Measurements from ENCODE around the gene RAP1GDS1. TPM values are rescaled to one million over a fixed set of nuclear protein-coding genes. Genes with fewer than 3 reads are reported as not detected.

The RAP1GDS1 gene
- total RNA-seq, 1 experiment from 2014 or later: 141 TPM

DNA sequence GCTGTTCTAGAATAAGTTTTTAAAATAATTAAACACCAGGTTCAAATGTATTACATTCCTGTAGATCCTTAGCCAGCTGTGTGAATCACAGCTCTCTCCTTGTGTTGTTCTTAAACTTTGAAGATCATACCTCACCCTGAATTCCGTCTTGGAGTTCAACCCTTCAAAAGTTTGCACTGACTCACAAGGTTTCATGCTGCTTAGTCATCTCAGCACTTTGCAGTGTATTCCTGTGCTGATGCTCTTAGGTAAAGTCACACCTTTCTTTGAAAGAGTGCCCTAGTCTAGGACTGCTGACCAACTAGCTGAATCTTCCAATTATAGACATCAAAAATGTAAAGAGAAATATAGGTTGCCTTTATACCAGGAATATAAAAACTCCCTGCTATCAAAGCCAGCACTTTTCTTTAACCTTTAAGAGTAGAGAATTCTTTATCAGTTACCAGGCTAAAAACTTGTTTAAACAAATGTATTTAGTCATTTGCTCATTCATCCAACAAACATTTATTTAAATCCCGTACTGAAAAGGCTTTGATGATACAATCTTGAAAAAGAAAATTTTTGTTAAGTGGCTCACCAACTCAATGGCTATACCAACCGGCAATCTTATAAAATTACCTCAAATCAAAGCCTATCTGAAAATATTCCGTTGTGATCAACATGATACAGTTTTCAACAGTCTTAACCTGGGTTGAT, 169.7 kb downstream of the RAP1GDS1 start:
- no peak overlapping the region for H3K9ac ChIP-seq (ENCODE audit: low read length)
- no peaks in the 10 kb centered on the region for H4K20me1 ChIP-seq (ENCODE audit: insufficient read depth, low read depth, low read length)
- H3K9me3 ChIP-seq (ENCODE audit: low read length): no peaks in the 10 kb centered on the region
- no peak overlapping the region for H3K27ac ChIP-seq (ENCODE audit: low read length)
- H3K4me3 ChIP-seq (ENCODE audit: low read length): no peak overlapping the region
- no peak for DNase-seq
- no peak overlapping the region for H2AFZ ChIP-seq (ENCODE audit: low read length)
- 0 out of 2 replicates have a peak, but pooled peaks cover 5% of the 10 kb centered on the region for H3K9me2 ChIP-seq (replicated peaks; ENCODE audit: insufficient read depth, low read length)
- H3K79me2 ChIP-seq (ENCODE audit: low read length): no peaks in the 10 kb centered on the region
- peaks cover 9% of the 10 kb centered on the region; the same call in 1 of the 2 replicates for H3K36me3 ChIP-seq (ENCODE audit: insufficient read depth, low read length)
- no peaks in the 10 kb centered on the region for H3K4me1 ChIP-seq (ENCODE audit: low read length)
- no peaks in the 10 kb centered on the region for H3K27me3 ChIP-seq (ENCODE audit: low read length)
- H3K4me2 ChIP-seq (ENCODE audit: low read depth, low read length, poor library complexity, severe bottlenecking): no peak overlapping the region

DNA sequence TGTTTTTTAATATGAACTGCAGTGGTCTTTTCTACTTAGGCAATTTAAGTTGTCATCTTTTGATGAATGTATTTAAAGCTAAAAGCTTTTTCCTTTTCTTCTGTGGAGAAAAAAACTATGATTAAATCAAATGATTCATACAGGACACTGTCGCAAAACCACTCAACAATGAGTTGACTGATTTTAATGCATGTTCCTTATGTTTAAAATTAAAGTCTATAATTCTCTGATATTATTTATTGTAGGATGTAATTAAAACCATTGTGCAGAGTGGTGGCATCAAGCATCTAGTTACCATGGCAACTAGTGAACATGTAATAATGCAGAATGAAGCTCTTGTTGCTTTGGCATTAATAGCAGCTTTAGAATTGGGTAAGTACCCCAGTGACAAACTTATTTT, 172.5 kb downstream of the RAP1GDS1 start:
- H3K79me2 ChIP-seq (ENCODE audit: low read length): no peaks in the 10 kb centered on the region
- H3K4me2 ChIP-seq (ENCODE audit: low read depth, low read length, poor library complexity, severe bottlenecking): no peak overlapping the region
- no peaks in the 10 kb centered on the region for H3K9me3 ChIP-seq (ENCODE audit: low read length)
- H3K9me2 ChIP-seq (replicated peaks; ENCODE audit: insufficient read depth, low read length): no peaks in the 10 kb centered on the region
- H3K4me1 ChIP-seq (ENCODE audit: low read length): no peaks in the 10 kb centered on the region
- H4K20me1 ChIP-seq (ENCODE audit: insufficient read depth, low read depth, low read length): no peaks in the 10 kb centered on the region
- DNase-seq: no peak
- H2AFZ ChIP-seq (ENCODE audit: low read length): no peak overlapping the region
- no peaks in the 10 kb centered on the region for H3K27me3 ChIP-seq (ENCODE audit: low read length)
- peaks cover 17% of the 10 kb centered on the region; the same call in 1 of the 2 replicates for H3K36me3 ChIP-seq (ENCODE audit: insufficient read depth, low read length)
- no peak overlapping the region for H3K9ac ChIP-seq (ENCODE audit: low read length)
- H3K4me3 ChIP-seq (ENCODE audit: low read length): no peak overlapping the region
- no peak overlapping the region for H3K27ac ChIP-seq (ENCODE audit: low read length)

- Histone ChIP-seq H4K20me1 (ENCODE audit: insufficient read depth, low read depth, low read length) (no peaks in the 10 kb centered on the region), H2AFZ (ENCODE audit: low read length) (no peak overlapping the region), H3K79me2 (ENCODE audit: low read length) (no peaks in the 10 kb centered on the region), H3K27me3 (ENCODE audit: low read length) (no peaks in the 10 kb centered on the region), H3K9ac (ENCODE audit: low read length) (no peak overlapping the region), H3K4me2 (ENCODE audit: low read depth, low read length, poor library complexity, severe bottlenecking) (no peak overlapping the region), H3K27ac (ENCODE audit: low read length) (no peak overlapping the region), H3K9me2 (replicated peaks; ENCODE audit: insufficient read depth, low read length) (no peaks in the 10 kb centered on the region), H3K4me3 (ENCODE audit: low read length) (no peak overlapping the region), H3K36me3 (ENCODE audit: insufficient read depth, low read length) (peaks cover 19% of the 10 kb centered on the region; the same call in 1 of the 2 replicates), H3K9me3 (ENCODE audit: low read length) (no peaks in the 10 kb centered on the region), H3K4me1 (ENCODE audit: low read length) (no peaks in the 10 kb centered on the region)
- DNase-seq: no peak
Measured at GRCh38 chr4:98434816-98435215, 173.6 kb downstream of the RAP1GDS1 start.

DNA sequence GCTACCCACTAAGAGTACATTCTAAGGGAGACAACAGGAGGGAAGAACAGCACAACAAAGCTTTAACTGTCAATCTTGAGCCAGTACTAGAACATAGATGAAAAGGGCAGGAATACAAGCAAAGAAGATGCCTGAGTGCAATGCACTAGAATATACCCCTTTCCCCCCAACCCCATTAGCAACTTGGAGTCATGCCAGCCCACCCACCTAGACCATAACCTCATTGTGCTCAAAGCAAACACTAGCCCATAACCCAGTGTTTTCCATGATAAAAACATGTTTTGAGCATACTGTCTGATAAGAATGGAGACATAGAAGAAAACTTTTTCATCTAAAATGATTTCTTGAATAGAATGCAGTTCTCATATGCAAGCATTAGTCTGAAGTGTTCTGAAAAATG, 183.2 kb downstream of the RAP1GDS1 start:
- no peaks in the 10 kb centered on the region for H3K9me3 ChIP-seq (ENCODE audit: low read length)
- DNase-seq: no peak
- H3K9me2 ChIP-seq (replicated peaks; ENCODE audit: insufficient read depth, low read length): no peaks in the 10 kb centered on the region
- no peaks in the 10 kb centered on the region for H3K27me3 ChIP-seq (ENCODE audit: low read length)
- no peaks in the 10 kb centered on the region for H4K20me1 ChIP-seq (ENCODE audit: insufficient read depth, low read depth, low read length)
- no peak overlapping the region for H3K4me3 ChIP-seq (ENCODE audit: low read length)
- peaks cover 14% of the 10 kb centered on the region for H3K4me1 ChIP-seq (ENCODE audit: low read length)
- no peak overlapping the region for H3K9ac ChIP-seq (ENCODE audit: low read length)
- H3K27ac ChIP-seq (ENCODE audit: low read length): no peak overlapping the region
- H2AFZ ChIP-seq (ENCODE audit: low read length): no peak overlapping the region
- peaks cover 21% of the 10 kb centered on the region; the same call in 1 of the 2 replicates for H3K36me3 ChIP-seq (ENCODE audit: insufficient read depth, low read length)
- no peaks in the 10 kb centered on the region for H3K79me2 ChIP-seq (ENCODE audit: low read length)
- H3K4me2 ChIP-seq (ENCODE audit: low read depth, low read length, poor library complexity, severe bottlenecking): no peak overlapping the region

DNA sequence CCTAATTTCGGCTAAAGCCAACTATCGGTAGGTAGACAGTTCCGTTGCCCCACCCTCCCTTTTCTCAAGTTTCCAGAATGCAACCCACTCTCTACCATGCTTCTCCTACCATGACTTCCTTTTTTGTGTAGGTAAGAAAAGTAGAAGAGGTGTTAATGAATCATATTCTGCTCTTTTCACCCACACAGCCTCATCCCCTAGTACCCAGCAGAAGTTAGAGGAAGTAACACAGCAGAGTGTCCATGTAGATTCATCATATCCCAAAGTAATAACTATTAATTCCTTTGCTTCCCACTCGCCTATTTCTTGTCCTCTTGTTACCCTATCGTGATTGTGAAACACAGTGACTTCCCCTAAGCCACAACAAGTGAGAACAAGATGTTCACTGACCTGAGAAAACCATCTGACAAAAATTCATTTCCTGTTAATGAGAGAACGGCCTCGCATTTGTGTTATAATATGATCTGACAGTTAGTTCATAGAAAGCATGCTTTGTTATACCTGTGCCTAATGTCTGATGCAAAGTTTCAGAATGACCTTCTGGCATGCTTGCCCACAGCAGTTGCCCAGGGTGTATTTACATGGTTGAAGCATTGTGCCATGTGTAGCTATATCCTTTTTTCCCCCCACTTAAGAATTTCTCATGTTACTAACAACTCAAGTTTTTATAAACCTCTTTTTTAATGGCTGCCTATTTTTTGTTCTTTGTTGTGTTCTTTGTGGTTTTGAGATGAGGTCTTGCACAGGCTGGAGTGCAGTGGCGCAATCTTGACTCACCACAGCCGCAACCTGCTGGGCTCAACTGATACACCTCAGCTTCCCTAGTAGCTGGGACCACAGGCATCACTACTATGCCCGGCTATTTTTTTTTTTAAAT, 185.6 kb downstream of the RAP1GDS1 start:
- Histone ChIP-seq H3K36me3 (ENCODE audit: insufficient read depth, low read length) (peaks cover 16% of the 10 kb centered on the region; the same call in 1 of the 2 replicates), H3K9me2 (replicated peaks; ENCODE audit: insufficient read depth, low read length) (no peaks in the 10 kb centered on the region), H3K9me3 (ENCODE audit: low read length) (no peaks in the 10 kb centered on the region), H3K79me2 (ENCODE audit: low read length) (no peaks in the 10 kb centered on the region), H3K4me3 (ENCODE audit: low read length) (no peak overlapping the region), H3K9ac (ENCODE audit: low read length) (no peak overlapping the region), H3K4me2 (ENCODE audit: low read depth, low read length, poor library complexity, severe bottlenecking) (no peak overlapping the region), H4K20me1 (ENCODE audit: insufficient read depth, low read depth, low read length) (no peaks in the 10 kb centered on the region), H3K27ac (ENCODE audit: low read length) (no peak overlapping the region), H2AFZ (ENCODE audit: low read length) (no peak overlapping the region), H3K27me3 (ENCODE audit: low read length) (no peaks in the 10 kb centered on the region), H3K4me1 (ENCODE audit: low read length) (peaks cover 14% of the 10 kb centered on the region)
- no peak for DNase-seq

DNA sequence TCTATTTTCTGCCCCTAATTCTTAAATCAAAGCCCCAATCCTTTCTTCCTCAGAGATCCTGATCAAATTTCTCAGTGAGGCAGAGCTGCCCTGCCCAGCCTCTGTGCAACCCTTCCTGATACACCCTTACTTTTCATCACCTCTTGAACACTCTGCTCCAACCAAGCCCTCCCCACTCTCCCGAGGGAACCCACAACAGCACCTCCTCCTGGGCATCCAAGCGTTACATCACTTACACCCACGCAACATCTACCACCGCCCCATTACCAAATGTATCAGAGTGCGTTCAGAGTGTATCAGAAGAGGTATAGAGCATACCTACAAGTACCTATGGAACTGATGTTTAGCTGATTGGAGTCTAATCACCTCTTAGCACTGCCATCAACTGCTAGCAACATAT, 186.5 kb downstream of the RAP1GDS1 start:
- no peak overlapping the region for H3K9ac ChIP-seq (ENCODE audit: low read length)
- H3K27me3 ChIP-seq (ENCODE audit: low read length): no peaks in the 10 kb centered on the region
- H2AFZ ChIP-seq (ENCODE audit: low read length): no peak overlapping the region
- H3K4me3 ChIP-seq (ENCODE audit: low read length): no peak overlapping the region
- peak; percentile 48 for DNase-seq
- H4K20me1 ChIP-seq (ENCODE audit: insufficient read depth, low read depth, low read length): no peaks in the 10 kb centered on the region
- no peaks in the 10 kb centered on the region for H3K9me3 ChIP-seq (ENCODE audit: low read length)
- no peaks in the 10 kb centered on the region for H3K79me2 ChIP-seq (ENCODE audit: low read length)
- H3K27ac ChIP-seq (ENCODE audit: low read length): no peak overlapping the region
- no peaks in the 10 kb centered on the region for H3K9me2 ChIP-seq (replicated peaks; ENCODE audit: insufficient read depth, low read length)
- peaks cover 14% of the 10 kb centered on the region for H3K4me1 ChIP-seq (ENCODE audit: low read length)
- H3K4me2 ChIP-seq (ENCODE audit: low read depth, low read length, poor library complexity, severe bottlenecking): no peak overlapping the region
- peaks cover 9% of the 10 kb centered on the region; the same call in 1 of the 2 replicates for H3K36me3 ChIP-seq (ENCODE audit: insufficient read depth, low read length)

- no peaks in the 10 kb centered on the region for H3K79me2 ChIP-seq (ENCODE audit: low read length)
- no peaks in the 10 kb centered on the region for H4K20me1 ChIP-seq (ENCODE audit: insufficient read depth, low read depth, low read length)
- H3K4me2 ChIP-seq (ENCODE audit: low read depth, low read length, poor library complexity, severe bottlenecking): no peak overlapping the region
- no peaks in the 10 kb centered on the region for H3K9me2 ChIP-seq (replicated peaks; ENCODE audit: insufficient read depth, low read length)
- no peaks in the 10 kb centered on the region for H3K9me3 ChIP-seq (ENCODE audit: low read length)
- 0 out of 2 replicates have a peak, but pooled peaks cover 2% of the 10 kb centered on the region for H3K36me3 ChIP-seq (ENCODE audit: insufficient read depth, low read length)
- H3K4me3 ChIP-seq (ENCODE audit: low read length): no peak overlapping the region
- DNase-seq: no peak
- H2AFZ ChIP-seq (ENCODE audit: low read length): no peak overlapping the region
- no peak overlapping the region for H3K9ac ChIP-seq (ENCODE audit: low read length)
- H3K4me1 ChIP-seq (ENCODE audit: low read length): peaks cover 14% of the 10 kb centered on the region
- no peak overlapping the region for H3K27ac ChIP-seq (ENCODE audit: low read length)
- H3K27me3 ChIP-seq (ENCODE audit: low read length): no peaks in the 10 kb centered on the region
Measured at GRCh38 chr4:98448908-98449307, 187.7 kb downstream of the RAP1GDS1 start.

- Histone ChIP-seq H3K9me2 (replicated peaks; ENCODE audit: insufficient read depth, low read length) (no peaks in the 10 kb centered on the region), H3K27ac (ENCODE audit: low read length) (no peak overlapping the region), H3K9ac (ENCODE audit: low read length) (no peak overlapping the region), H3K4me1 (ENCODE audit: low read length) (peaks cover under 1% of the 10 kb centered on the region), H3K27me3 (ENCODE audit: low read length) (no peaks in the 10 kb centered on the region), H3K79me2 (ENCODE audit: low read length) (no peaks in the 10 kb centered on the region), H4K20me1 (ENCODE audit: insufficient read depth, low read depth, low read length) (no peaks in the 10 kb centered on the region), H3K9me3 (ENCODE audit: low read length) (no peaks in the 10 kb centered on the region), H3K4me3 (ENCODE audit: low read length) (no peak overlapping the region), H3K36me3 (ENCODE audit: insufficient read depth, low read length) (no peaks in the 10 kb centered on the region), H2AFZ (ENCODE audit: low read length) (no peak overlapping the region), H3K4me2 (ENCODE audit: low read depth, low read length, poor library complexity, severe bottlenecking) (no peak overlapping the region)
- no peak for DNase-seq
Measured at GRCh38 chr4:98452091-98452490, 190.9 kb downstream of the RAP1GDS1 start.
